NCI-H2196 treated with DMSO at 0.1 percent for 48 hours (cell line): ENCODE results near the gene ROCK2.

Experiments used
- DNase-seq: peaks from one replicate; lab custom pipeline; 2025; ENCODE audit not compliant: unreplicated experiment; lab: John Stamatoyannopoulos, UW

Gene ROCK2

DNA sequence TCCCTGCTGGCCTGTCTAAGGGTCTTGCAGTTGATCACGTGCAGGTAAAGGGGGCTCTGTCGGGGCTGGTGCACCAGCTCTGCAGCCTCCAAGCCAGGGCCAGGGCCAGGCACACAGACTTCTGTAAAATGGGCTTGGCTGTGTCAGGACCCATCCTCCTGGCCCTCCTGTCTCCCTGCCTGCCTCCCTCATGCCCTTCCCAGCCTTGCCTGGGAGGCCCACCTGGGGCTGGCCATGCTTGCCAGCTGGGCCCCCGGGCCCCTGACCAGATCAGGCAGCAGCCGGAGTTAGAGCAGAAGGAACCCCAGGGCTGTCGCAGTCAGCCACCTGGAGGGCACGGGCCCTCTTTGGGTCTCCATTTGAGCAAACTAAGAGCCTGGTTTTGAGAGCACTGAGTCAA is 187.1 kb downstream of the ROCK2 start:
- DNase-seq, result no peak

- DNase-seq, result no peak
Observed at GRCh38 chr2:11156396-11157075, 187.9 kb downstream of the ROCK2 start.

DNA sequence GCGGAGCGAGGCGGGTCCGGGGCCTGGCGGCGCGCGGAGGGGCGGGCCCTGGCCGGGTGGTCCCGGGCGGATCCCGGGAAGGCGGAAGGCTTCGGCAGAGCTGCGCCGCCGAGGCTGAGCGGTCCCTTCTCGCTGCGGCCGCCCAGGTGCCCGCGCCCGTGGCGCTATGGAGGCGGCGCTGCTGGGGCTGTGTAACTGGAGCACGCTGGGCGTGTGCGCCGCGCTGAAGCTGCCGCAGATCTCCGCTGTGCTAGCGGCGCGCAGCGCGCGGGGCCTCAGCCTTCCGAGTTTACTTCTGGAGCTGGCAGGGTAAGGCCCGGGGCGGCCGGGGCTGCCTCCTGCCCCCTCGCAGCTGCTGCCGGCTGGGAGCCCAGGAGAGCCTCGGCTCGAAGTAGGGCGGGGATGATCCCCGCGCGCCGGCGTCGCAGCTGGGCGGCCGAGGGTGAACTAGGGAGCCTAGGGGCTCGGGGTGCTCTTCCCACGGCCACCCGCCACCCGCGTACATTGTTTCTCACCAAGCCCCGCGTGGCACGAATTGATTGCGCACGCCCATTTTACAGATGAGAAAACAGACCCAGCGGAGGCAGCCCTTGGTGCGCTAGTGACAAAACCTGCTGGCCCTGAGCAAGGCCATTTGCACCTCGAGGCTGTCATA is 188.9 kb downstream of the ROCK2 start, which contains the start of gene SLC66A3:
Gene SLC66A3, plus strand, starts transcription at position 87 of the 655 bp plus-strand sequence. Its CDS starts 80 bp downstream, at position 167.
- peak; percentile 88 for DNase-seq

DNA sequence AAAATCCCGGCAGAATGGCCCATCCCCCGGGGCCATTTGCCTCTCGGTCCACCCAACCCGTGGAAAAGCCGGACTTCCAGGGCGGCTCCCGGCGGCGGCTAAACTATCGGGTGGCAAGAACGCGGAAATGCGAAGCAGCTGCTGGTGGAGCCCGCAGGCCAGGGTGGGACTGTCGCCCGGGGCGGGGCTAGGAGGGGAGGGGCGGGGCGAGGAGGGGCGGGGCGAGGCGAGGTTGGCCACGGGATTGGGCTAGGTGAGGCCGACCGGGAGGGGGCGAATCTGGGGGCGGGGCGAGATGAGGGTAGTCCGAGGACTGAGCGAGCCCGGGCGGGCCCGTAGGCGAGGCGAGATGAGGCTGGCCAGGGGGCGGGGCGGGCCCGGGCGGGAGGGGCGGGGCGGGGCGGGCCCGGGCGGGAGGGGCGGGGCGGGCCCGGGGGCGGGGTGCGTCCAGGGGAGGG is 189.5 kb downstream of the ROCK2 start:
- DNase-seq, result peak; percentile 88

DNA sequence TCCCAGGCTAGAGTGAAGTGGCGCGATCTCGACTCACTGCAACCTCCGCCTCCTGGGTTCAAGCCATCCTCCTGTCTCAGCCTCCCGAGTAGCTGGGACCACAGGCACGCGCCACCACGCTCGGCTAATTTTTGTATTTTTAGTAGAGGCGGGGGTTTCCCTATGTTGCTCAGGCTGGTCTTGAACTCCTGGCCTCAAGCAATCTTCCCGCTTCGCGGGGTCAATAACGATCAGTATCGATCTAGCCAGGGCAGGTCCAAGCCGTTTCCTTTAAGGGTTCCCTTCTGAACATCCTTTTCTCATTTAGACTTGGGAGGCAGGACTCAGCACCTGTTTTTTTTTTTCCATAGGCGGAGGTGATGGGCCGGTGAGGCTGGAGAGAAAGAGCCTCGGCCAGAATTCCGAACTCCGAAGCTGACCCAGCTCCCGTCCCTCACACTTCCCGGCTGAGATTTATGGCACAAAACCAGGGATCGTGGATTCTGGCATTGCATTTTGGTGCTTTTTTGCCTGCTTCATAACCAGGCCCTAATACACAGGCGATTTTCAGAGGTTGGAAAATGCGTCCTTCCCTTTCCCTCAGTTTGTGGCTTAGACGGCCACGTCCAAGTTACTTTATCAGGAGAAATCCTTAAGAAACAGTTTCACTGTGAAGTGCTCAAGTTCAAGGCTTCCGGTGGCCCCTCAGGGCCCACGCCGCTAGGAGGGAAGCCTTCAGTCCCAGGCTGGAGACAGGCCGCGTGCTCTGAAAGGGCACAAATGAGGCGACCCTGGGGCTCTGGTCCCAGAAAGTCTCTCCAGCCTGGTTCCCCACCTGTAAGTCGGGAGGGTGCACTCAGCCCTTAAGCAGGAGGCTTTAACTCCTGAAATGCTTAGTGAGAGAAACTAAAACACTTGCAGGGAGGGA is 190.2 kb downstream of the ROCK2 start:
- no peak for DNase-seq

GRCh38 chr2:11152591-11152990 is 191.8 kb downstream of the ROCK2 start:
- DNase-seq, result no peak

DNA sequence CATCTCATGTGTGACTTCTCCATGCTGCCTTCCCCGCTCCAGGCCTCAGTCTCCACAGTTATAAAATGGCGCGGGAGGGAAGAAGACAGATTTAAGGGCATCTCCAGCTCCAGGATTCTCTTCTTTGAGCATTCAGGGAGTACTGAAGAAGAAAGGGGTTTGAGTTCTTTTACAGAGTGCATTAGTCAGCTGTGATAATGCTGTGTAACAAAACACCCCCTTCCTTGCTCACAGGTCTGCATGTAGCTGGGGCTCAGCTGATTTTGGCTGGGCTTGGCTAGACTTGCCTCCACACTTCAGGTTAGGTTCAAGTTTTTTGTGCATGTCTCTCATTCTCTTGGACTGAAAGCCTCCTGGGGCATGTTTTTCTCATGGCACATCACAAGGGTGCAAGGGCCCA is 197.2 kb downstream of the ROCK2 start:
- DNase-seq, result no peak

GRCh38 chr2:11146076-11146475 is 198.4 kb downstream of the ROCK2 start:
- no peak for DNase-seq

DNA sequence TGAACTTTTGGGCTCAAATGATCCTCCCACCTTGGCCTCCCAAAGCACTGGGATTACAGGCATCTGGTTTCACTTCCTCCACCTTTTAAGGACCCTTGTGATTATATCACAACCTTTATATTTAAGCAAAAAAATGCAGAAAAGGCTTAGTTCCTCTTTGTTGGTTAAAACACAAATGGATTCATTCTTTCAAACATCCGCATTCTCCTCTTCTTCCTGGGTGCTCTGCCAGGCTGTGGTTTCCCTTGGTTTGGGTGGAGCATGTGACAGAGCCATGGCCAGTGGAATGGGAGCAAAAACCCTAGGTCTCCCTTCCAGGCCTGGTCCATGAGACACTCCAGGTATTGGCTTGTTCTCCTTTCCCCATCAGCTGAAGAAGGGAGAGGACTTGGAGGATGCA is 199.1 kb downstream of the ROCK2 start:
- no peak for DNase-seq

DNA sequence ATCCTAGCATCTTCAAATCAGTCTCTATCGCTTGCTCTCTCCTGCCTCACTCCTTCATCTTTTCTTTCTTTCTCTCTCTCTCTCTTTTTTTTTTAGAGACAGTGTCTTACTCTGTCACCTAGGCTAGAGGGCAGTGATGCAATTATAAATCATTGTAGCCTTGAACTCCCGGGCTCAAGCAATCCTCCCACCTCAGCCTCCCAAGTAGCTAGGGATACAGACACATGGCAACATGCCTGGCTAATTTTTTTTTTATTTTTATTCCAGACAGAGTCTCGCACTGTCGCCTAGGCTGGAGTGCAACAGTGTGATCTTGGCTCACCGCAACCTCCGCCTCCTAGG is 199.7 kb downstream of the ROCK2 start:
- no peak for DNase-seq

DNA sequence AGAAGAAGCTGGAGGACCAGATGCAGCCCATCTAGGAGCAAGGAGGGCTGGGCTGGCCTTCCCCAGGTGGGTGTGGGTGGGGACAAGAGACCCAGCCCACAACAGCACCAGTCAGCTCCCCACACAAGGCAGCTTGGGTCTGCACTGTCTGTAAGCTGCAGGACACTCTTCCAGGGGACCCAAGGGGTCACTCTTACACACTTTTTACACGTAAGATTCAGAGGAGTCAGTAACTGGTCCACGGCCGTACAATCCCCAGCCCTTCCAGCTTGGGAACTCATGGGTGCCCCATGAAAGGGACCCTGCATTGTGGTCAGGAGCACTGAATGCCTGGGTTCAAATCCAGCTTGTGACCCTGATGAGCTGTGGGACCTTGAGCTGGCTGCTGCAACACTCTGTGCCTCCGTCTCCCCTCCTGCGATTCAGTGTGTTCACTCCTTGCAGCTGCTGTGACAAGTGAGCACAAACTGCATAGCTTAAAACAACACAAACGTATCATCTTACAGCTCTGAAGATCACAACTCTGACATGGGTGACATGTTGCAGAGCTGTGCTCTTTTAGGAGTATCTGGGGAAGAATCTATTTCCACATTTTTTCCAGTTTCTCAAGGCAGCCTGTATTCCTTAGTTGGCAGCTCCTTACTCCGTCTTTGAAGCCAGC is 200.2 kb downstream of the ROCK2 start:
- DNase-seq, result no peak

DNA sequence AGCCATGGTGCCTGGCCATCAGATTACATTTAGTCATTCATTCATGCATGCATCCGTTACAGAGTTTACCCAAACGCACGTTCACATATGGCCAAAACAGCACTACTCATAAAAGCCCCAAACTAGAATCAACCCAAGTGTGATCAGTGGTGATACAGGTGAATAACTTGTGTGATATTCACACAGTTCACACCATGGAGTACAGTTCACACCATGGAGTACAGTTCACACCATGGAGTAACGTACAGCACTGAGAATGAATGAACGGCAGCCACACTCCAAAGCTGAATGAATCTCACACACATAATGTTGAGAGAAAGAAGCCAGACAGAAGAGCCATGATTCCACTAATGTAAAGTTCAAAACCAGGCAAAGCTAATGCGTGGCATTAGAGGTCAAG is 201.4 kb downstream of the ROCK2 start:
- DNase-seq, result no peak

DNA sequence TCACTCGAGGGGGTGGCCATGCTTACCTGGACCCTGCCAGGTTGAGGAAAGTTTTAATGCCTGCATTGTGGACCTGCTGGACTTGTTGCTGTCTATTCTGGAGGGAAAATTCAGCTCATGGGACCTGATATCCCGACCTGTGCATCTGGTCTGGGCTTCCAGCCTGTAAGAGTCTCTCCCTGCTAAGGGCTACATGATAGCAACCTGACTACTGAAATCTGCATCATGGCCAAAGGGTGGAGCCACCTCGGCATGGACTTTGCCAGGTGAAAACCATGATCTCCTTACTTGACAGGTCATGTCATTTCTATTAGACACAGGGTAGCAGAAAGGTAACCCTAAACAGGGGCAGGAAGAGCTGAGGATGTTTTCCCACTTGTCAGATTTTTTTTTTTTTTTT is 202.1 kb downstream of the ROCK2 start:
- DNase-seq, result no peak

DNA sequence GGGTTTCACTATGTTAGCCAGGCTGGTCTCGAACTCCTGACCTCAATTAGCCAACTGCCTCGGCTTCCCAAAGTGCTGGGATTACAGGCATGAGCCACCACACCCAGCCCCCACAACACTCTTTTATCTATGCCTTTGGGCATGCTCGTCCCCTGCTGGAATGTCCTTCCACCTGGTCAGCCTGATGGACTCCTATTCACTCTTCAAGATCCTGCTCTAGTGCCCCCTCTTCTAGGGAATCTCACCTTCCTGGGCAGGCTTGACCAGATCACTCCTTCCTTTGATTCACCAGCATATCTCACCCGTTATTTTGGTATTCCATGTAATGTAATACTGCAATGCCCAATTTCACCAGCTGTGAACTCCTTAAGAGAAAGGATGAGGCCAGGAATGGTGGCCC is 203.1 kb downstream of the ROCK2 start:
- no peak for DNase-seq

DNA sequence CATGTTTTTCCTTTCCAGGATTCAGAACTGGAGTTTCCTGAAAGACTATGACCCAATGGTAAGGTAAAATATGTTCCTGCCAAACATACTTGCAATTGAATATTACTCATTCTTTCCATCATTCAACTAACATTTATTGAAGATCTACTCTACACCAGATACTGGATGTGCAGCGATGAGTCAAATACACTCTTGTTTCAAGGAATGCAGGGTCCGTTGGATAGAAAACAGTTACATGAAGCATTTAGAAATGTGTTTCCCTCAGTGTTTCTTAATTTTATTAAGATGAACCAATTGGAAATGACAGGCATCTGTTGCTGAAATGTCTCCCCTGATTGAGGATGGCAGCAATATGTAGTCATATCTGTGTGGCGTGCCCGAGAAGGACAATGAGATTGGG is 203.9 kb downstream of the ROCK2 start:
- DNase-seq, result no peak

DNA sequence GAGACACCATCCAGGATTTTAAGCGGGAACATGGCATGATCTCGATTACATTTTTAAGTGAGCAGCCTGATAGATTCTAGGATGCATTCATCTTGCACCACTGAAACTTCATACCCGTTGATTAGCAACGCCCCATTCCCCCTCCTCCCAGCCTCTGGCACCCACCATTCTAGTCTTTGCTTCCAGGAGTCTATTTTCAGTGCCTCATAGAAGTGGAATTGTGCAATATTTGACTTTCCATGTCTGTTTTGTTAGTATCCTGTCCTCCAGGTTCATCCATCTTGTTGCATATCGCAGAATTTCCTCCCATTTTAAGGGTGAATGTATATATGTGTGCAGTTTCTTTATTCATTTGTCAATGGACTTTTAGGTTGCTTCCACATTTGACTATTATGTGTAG is 210.1 kb downstream of the ROCK2 start:
- no peak for DNase-seq

GRCh38 chr2:11133936-11134320 is 210.5 kb downstream of the ROCK2 start:
- no peak for DNase-seq

- no peak for DNase-seq
Observed at GRCh38 chr2:11133238-11133935, 211.0 kb downstream of the ROCK2 start.

- DNase-seq, result no peak
Observed at GRCh38 chr2:11132036-11132671, 212.3 kb downstream of the ROCK2 start.
